WERI-Rb-1 (cell line): ENCODE results near the gene OVCA2.

Source experiments
- DNase-seq: peaks from one replicate; pipeline ENCODE4 v3.0.0-alpha.2; 2020
- H3K27ac ChIP-seq: fragments of 250-450 bp; sonication (Bioruptor Pico); 2 replicates; pipeline ENCODE4 v1.5.1; 2020; ENCODE audit warnings: mild to moderate bottlenecking, moderate library complexity
- H3K27me3 ChIP-seq: fragments of 250-450 bp; sonication (Bioruptor Pico); 2 replicates; pipeline ENCODE4 v1.5.1; 2021; ENCODE audit warnings: mild to moderate bottlenecking, low read depth, moderate library complexity; ENCODE audit not compliant: insufficient read depth, severe bottlenecking
- H3K36me3 ChIP-seq: fragments of 250-450 bp; sonication (Bioruptor Pico); 2 replicates; pipeline ENCODE4 v1.5.1; 2020; ENCODE audit warnings: mild to moderate bottlenecking, moderate library complexity
- H3K4me3 ChIP-seq: 2 replicates; pipeline ENCODE4 v1.5.1; 2011; ENCODE audit warnings: low read depth, mild to moderate bottlenecking, control low read depth, low read length
- H3K9me3 ChIP-seq: fragments of 250-450 bp; sonication (Bioruptor Pico); 2 replicates; pipeline ENCODE4 v1.5.1; 2021; ENCODE audit warnings: mild to moderate bottlenecking, moderate library complexity; ENCODE audit not compliant: severe bottlenecking
- CTCF ChIP-seq: IDR thresholded peaks from 2 replicates; pipeline ENCODE4 v1.5.1; 2011; ENCODE audit warnings: low read depth, mild to moderate bottlenecking, control low read depth, inconsistent platforms, low read length

OVCA2 gene

DNA sequence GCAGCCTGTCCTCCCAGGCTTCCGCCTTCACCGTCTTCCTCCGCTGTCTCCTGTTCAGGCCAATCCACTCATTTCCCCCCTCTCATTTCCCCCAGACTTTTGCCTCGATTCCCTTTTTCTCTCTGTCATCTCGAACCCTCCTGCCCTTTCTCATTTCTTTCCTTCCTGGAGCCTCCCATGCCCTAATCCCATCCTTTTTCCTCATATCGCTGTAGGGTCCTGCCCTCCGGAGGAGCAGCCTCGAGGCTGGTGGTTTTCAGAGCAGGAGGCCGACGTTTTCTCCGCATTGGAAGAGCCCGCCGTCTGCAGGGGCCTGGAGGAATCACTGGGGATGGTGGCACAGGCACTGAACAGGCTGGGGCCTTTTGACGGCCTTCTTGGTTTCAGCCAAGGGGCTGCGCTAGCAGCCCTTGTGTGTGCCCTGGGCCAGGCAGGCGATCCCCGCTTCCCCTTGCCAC is 597 bp downstream of the OVCA2 start:
- Histone ChIP-seq H3K9me3 (no peaks in the 10 kb centered on the region), H3K36me3 (peaks cover 44% of the 10 kb centered on the region), H3K27me3 (no peaks in the 10 kb centered on the region), H3K4me3 (peak overlapping the region; percentile 67), H3K27ac (peak overlapping the region; percentile 99)
- TF ChIP-seq CTCF = peak; percentile 48
- peak; percentile 53 for DNase-seq

DNA sequence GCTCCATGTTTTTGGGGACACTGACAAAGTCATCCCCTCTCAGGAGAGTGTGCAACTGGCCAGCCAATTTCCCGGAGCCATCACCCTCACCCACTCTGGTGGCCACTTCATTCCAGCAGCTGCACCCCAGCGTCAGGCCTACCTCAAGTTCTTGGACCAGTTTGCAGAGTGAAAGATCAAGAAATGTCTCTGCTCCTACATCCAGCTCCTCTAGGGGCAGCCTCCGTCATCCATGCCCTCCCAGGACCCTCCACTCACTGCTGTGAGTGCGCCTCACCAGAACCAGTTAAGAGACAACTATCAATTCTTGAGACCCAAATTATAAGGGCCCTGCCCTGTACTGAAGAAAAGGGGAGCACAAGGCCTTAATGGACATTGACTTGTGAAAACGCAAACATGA is 1.1 kb downstream of the OVCA2 start:
- Histone ChIP-seq H3K27me3 (no peaks in the 10 kb centered on the region), H3K27ac (no peak overlapping the region; the same call in 1 of the 2 replicates), H3K9me3 (no peaks in the 10 kb centered on the region), H3K4me3 (no peak overlapping the region), H3K36me3 (peaks cover 42% of the 10 kb centered on the region)
- DNase-seq = no peak
- no peak for TF ChIP-seq CTCF

DNA sequence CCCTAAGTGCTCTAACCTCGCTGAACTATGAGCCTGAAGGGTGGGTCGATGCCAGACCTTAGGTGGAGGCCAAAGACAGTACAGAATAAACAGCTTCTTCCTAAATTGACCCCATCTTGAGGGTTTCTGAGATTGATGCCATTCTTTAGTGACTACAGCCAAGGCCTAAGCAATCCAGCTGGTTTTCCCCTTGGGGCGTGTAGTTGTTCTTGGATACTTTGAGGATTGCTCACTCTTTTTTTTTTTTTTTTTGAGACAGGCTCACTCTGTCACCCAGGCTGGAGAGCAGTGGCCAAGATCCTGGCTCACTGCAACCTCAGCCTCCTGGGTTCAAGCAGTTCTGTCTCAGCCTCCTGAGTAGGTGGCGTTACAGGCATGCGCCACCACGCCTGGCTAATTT is 2.0 kb downstream of the OVCA2 start:
- Histone ChIP-seq H3K9me3 (no peaks in the 10 kb centered on the region), H3K36me3 (peaks cover 37% of the 10 kb centered on the region), H3K4me3 (no peak overlapping the region), H3K27me3 (no peaks in the 10 kb centered on the region), H3K27ac (no peak overlapping the region)
- TF ChIP-seq CTCF = no peak
- no peak for DNase-seq

DNA sequence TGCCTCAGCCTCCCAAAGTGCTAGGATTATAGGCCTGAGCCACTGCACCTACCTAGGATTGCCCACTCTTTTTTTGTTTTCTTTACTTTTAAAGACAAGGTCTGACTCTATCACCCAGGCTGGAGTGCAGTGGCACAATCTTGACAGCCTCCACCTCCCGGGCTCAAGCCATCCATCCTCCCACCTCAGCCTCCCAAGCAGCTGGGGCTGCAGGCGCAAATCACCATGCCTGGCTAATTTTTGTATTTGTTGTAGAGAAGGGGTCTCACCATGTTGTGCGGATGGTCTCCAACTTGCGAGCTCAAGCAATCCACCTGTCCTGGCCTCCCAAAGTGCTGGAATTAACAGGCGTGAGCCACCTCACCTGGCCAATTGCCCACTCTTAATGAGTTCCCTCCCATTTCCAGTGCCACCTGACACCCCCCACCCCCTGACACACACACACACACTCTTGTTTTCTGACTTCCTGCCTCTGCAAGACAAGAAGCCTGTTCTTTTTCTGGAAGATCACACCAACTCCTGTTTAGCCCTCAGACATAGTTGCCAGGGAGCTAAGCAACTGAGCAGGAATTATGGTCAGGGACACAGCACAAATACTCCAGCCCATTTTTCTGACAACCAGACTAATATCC is 2.6 kb downstream of the OVCA2 start:
- Histone ChIP-seq H3K4me3 (no peak overlapping the region), H3K9me3 (no peaks in the 10 kb centered on the region), H3K36me3 (peaks cover 36% of the 10 kb centered on the region), H3K27me3 (no peaks in the 10 kb centered on the region), H3K27ac (no peak overlapping the region)
- no peak for TF ChIP-seq CTCF
- DNase-seq = no peak

DNA sequence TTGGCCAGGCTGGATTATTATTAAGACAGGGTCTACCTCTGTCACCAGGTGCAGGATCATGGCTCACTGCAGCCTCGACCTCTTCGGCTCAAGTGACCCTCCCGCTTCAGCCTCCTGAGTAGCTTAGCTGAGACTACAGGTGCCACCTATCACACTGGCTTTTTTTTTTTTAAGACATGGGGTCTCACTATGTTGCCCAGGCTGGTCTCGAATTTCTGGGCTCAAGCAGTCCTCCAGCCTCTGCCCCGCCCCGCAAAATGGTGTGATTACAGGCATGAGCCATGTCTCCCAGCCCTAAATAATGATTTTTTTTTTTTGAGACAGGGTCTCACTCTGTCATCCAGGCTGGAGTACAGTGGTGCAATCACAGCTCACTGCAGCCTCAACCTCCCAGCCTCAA is 5.8 kb downstream of the OVCA2 start:
- peaks cover 13% of the 10 kb centered on the region for H3K27me3 ChIP-seq

More for the DNA sequence above, 5.8 kb downstream of the OVCA2 start:
- H3K4me3 ChIP-seq = no peak overlapping the region
- TF ChIP-seq CTCF = no peak
- H3K36me3 ChIP-seq = peaks cover 24% of the 10 kb centered on the region
- H3K27ac ChIP-seq = no peak overlapping the region
- DNase-seq = no peak
- no peaks in the 10 kb centered on the region for H3K9me3 ChIP-seq
